ENCODE data around the gene SNX9.
"Not testable (repeated sequence)": the region's sequence is repeated elsewhere in the genome, so short reads cannot be mapped to it uniquely, and the experiment has no call there.

The SNX9 gene

DNA sequence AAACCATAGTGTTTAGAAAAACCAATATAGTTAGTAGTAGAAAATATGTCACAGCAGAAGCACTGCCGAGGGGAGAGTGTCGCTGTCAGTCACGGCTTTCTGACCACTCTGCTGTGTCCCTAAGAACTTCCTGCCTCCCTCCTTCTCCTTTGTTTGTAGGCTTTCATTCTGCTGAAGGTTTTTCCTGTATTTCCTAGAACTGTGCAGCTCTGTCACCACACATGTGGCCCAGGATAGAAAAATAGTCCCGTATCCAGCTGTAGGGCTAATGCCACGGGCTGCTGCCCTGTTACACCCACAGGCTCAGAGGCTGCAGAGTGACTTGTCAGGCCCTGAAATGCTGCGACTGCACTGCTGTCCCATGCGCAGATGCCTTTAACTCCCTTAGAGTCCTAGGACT lies 106.0 kb downstream of the SNX9 start:
- no peak for DNase-seq (ENCODE audit: insufficient read length, low spot score)
- no peak for FAIRE-seq
- TF ChIP-seq, protein P1, sequence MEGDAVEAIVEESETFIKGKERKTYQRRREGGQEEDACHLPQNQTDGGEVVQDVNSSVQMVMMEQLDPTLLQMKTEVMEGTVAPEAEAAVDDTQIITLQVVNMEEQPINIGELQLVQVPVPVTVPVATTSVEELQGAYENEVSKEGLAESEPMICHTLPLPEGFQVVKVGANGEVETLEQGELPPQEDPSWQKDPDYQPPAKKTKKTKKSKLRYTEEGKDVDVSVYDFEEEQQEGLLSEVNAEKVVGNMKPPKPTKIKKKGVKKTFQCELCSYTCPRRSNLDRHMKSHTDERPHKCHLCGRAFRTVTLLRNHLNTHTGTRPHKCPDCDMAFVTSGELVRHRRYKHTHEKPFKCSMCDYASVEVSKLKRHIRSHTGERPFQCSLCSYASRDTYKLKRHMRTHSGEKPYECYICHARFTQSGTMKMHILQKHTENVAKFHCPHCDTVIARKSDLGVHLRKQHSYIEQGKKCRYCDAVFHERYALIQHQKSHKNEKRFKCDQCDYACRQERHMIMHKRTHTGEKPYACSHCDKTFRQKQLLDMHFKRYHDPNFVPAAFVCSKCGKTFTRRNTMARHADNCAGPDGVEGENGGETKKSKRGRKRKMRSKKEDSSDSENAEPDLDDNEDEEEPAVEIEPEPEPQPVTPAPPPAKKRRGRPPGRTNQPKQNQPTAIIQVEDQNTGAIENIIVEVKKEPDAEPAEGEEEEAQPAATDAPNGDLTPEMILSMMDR (IDR thresholded peaks at IDR 0.05; ENCODE audit: insufficient read depth, missing control alignments): no peak

DNA sequence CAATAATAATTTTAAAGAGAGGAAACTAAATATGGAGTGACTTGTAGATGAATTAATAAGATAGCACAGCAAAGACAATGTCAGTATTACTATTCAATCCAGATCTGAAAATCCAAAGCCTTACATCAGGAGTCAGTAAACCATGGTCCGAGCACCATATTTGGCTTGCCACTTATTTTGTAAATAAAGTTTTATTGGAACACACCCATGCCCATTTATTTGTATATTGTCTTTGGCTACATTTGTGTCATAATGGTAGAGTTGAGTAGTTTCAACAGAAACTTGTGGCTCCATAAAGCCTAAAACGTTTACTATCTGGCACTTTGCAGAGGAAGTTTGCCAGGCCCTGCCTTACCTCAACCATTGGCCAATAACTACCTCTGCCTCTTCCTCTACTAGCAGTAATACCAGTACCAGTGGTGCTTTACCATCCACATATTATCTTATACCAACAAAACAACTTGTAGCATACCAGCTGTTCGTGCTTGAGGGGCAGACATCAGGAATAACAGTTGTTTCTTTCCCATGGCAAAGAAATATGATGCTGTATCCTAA lies 106.8 kb downstream of the SNX9 start:
- TF ChIP-seq, protein P1 (IDR thresholded peaks at IDR 0.05; ENCODE audit: insufficient read depth, missing control alignments): no peak
- no peak for DNase-seq (ENCODE audit: insufficient read length, low spot score)
- FAIRE-seq: no peak

DNA sequence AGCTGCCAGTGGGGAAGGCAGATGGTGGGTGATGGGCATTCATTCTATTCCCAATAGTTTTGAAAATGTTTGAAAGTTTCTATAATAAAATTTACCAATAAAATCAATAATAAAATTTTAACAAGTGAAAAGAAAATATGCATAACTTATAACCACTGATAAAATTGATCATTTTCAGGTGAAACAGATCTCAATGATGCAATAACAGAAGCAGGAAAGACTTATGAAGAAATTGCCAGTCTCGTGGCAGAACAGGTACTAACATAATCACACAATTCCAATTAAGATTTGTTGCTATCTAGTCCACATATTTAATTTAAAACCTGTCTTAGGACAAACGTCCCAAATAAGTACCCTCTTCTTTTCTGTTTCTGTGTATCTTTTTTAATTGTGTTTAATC lies 112.7 kb downstream of the SNX9 start:
- TF ChIP-seq, protein P1 (IDR thresholded peaks at IDR 0.05; ENCODE audit: insufficient read depth, missing control alignments): no peak
- DNase-seq (ENCODE audit: insufficient read length, low spot score) (no peak), FAIRE-seq (no peak)

DNA sequence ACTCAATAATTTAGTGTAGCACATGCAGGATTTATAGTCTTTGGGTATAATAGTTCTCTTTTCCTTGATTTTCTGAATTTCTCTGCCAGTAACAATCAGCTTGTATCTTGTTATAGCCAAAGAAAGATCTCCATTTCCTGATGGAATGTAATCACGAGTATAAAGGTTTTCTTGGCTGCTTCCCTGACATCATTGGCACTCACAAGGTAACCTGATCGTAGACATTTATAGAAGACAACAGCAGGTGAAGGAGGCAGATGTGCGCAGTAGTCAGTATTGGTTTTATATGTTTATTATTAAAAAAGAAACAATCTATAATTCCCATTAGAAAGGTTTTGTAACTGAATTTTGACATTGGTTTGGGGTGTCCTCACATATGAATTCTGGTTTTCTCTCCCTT lies 114.3 kb downstream of the SNX9 start:
- no peak for DNase-seq (ENCODE audit: insufficient read length, low spot score)
- TF ChIP-seq, protein P1 (IDR thresholded peaks at IDR 0.05; ENCODE audit: insufficient read depth, missing control alignments): no peak
- no peak for FAIRE-seq

DNA sequence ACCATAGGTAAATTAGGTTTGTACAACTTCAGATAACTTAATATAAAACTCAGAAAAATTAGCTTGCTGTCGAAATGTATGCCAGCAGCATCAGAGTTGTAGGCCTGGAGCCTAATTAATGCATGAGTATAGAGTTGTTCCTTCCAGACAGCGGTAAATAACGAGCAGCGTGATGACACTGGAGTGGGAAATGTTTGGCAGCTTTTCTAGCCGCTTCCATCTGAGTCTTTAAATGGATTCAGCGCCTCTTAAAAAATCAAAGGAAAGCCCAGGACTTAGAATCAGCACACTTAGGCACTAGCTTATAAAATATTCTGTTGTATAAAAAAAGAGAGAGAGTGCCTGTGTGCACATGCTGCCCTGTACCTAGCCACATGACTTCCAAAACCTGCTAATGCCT lies 114.9 kb downstream of the SNX9 start:
- TF ChIP-seq, protein P1 (IDR thresholded peaks at IDR 0.05; ENCODE audit: insufficient read depth, missing control alignments): no peak
- FAIRE-seq (no peak), DNase-seq (ENCODE audit: insufficient read length, low spot score) (no peak)

DNA sequence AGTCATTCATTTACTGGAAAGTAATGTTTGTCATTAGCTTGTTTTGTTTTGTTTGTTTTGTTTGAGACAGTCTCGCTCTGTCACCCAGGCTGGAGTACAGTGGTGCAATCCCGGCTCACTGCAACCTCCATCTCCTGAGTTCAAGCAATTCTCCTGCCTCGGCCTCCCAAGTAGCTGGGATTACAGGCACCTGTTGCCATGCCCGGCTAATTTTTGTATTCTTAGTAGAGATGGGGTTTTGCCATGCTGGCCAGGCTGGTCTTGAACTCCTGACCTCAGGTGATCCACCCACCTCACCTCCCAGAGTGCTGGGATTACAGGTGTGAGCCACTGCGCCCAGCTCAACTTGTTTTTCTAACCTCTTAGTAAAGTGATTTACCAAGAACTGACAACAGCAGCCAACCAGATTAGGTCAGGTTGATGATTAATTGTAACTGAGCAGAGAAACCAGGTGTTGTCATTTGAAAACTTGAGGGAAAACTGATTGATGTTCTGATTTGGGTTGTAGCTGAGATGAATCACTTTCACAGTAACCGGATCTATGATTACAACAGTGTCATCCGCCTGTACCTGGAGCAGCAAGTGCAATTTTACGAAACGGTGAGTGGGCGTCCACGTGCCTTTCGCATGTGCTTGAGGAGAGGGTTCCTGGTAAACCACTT lies 117.5 kb downstream of the SNX9 start:
- FAIRE-seq; DNase-seq (ENCODE audit: insufficient read length, low spot score): not testable (repeated sequence)

DNA sequence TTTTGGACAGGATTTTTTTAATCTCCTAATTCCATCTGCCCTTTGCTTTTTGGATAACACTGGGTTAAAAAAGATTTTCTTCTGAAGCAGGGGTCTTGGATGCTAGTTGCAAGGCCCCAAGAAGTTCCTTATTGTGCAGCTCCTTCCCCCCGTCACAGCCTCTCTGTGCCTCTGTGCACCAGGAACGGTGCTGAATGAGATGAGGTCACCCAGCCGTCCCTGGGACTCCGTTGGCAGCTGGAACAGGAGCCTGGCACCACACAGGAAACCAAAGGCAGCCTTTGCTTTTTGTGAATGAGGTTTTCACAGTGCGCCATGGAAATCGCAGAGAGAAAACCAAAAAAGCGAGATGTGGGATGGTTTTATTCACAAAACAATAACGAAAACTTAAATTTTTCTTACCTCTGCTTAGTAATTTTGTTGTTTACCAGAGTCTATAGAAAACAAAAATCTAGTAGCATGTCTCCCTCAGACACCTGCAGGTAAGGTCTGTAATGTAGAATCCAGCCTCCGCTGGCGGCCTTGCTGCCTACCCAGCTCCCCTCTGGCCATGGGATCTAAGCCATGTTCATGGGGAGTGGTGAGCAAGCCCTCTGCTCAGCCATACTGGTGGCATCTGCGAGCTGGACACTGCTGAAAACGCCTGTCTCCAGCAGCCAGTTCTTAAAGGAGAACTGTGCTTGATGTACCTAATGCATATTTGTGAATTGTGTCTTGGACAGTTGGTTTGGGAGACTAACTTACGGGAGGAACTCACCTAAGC lies 118.2 kb downstream of the SNX9 start:
- FAIRE-seq: no peak
- TF ChIP-seq, protein P1 (IDR thresholded peaks at IDR 0.05; ENCODE audit: insufficient read depth, missing control alignments): no peak
- no peak for DNase-seq (ENCODE audit: insufficient read length, low spot score)
